CD14-positive monocyte (primary cell): ENCODE data around the gene SGCA. TPM values are rescaled to one million over a fixed set of nuclear protein-coding genes. Genes with fewer than 3 reads are reported as not detected.

Experiments used
- DNase-seq, 3 donors: peaks; one replicate each; pipeline ENCODE4 v3.0.0-alpha.2; 2011 to 2022
- H2AFZ ChIP-seq: 2 replicates; pipeline ENCODE4 v1.6.0; 2012; ENCODE audit warnings: mild to moderate bottlenecking, low read depth, low read length, inconsistent platforms; ENCODE audit not compliant: insufficient read depth, poor library complexity, severe bottlenecking
- H3K27ac ChIP-seq, 2 donors: 1 replicate in 1 of 2; 2 replicates in 1 of 2; pipeline ENCODE4 v1.5.1; 2012 to 2013; ENCODE audit warnings: low read length in 2 of 2, control low read depth in 1 of 2, inconsistent platforms in 1 of 2, low read depth in 1 of 2, mild to moderate bottlenecking in 1 of 2
- H3K27me3 ChIP-seq, 2 donors: one replicate each; pipeline versions ENCODE4 v1.6.0 to v1.6.1; 2011 to 2013; ENCODE audit warnings: low read length in 2 of 2; ENCODE audit not compliant: control insufficient read depth in 2 of 2, insufficient read depth in 2 of 2
- H3K36me3 ChIP-seq, 2 donors: replicated peaks in 1 of 2; 1 replicate in 1 of 2; 2 replicates in 1 of 2; pipeline versions ENCODE4 v1.5.1 to v1.6.1; 2012 to 2013; ENCODE audit warnings: low read length in 2 of 2, control low read depth in 1 of 2, inconsistent platforms in 1 of 2, mild to moderate bottlenecking in 1 of 2; ENCODE audit not compliant: insufficient read depth in 2 of 2, control insufficient read depth in 1 of 2
- H3K4me1 ChIP-seq, 2 donors: 1 replicate in 1 of 2; 2 replicates in 1 of 2; pipeline versions ENCODE4 v1.5.1 to v1.6.1; 2012 to 2013; ENCODE audit warnings: low read length in 2 of 2, control low read depth in 1 of 2, inconsistent platforms in 1 of 2, mild to moderate bottlenecking in 1 of 2, moderate library complexity in 1 of 2; ENCODE audit not compliant: insufficient read depth in 2 of 2, control insufficient read depth in 1 of 2
- H3K4me2 ChIP-seq: replicated peaks from 2 replicates; pipeline ENCODE3; 2012; ENCODE audit warnings: low read length, moderate library complexity, mild to moderate bottlenecking; ENCODE audit not compliant: poor library complexity, severe bottlenecking; ENCODE audit errors: extremely low read depth
- H3K4me3 ChIP-seq, 3 experiments: fragments of 200-600 bp in 1 of 3; sonication (generic) in 1 of 3; replicated peaks in 1 of 3; 1 replicate in 2 of 3; 2 replicates in 1 of 3; pipeline ENCODE4 v1.5.1; 2011 to 2013; ENCODE audit warnings: low read length in 3 of 3, mild to moderate bottlenecking in 3 of 3, control low read depth in 2 of 3, low read depth in 2 of 3, inconsistent platforms in 1 of 3, moderate library complexity in 1 of 3
- H3K79me2 ChIP-seq: 2 replicates; pipeline ENCODE4 v1.6.0; 2012; ENCODE audit warnings: mild to moderate bottlenecking, control low read depth, inconsistent platforms, low read length, moderate library complexity; ENCODE audit not compliant: insufficient read depth
- H3K9ac ChIP-seq: 2 replicates; pipeline ENCODE4 v1.6.0; 2017; ENCODE audit warnings: low read length, mild to moderate bottlenecking; ENCODE audit not compliant: insufficient read depth, poor library complexity, severe bottlenecking
- H3K9me3 ChIP-seq, 2 donors: replicated peaks in 1 of 2; 1 replicate in 1 of 2; 2 replicates in 1 of 2; pipeline versions ENCODE4 v1.5.1 to v1.6.1; 2012 to 2013; ENCODE audit warnings: low read length in 2 of 2, control low read depth in 1 of 2; ENCODE audit not compliant: control insufficient read depth in 1 of 2, insufficient read depth in 1 of 2
- H4K20me1 ChIP-seq: 2 replicates; pipeline ENCODE4 v1.6.0; 2012; ENCODE audit warnings: mild to moderate bottlenecking, low read length, control low read depth, moderate library complexity; ENCODE audit not compliant: insufficient read depth
- H3K27ac Mint-ChIP-seq, 7 donors: one replicate each; pipeline ENCODE4 v1.8.0; 2020; ENCODE audit warnings: mild to moderate bottlenecking in 7 of 7, mixed read lengths in 7 of 7, moderate library complexity in 6 of 7, inconsistent platforms in 2 of 7
- H3K27me3 Mint-ChIP-seq, 3 donors: one replicate each; pipeline ENCODE4 v1.8.0; 2021 to 2022; ENCODE audit warnings: low read depth in 3 of 3, mild to moderate bottlenecking in 3 of 3, mixed read lengths in 3 of 3, moderate library complexity in 3 of 3, inconsistent platforms in 1 of 3
- H3K36me3 Mint-ChIP-seq, 2 donors: one replicate each; pipeline ENCODE4 v1.8.0; 2020; ENCODE audit warnings: mixed read lengths in 2 of 2, inconsistent platforms in 1 of 2, mild to moderate bottlenecking in 1 of 2
- H3K4me1 Mint-ChIP-seq: one replicate; pipeline ENCODE4 v1.8.0; 2020; ENCODE audit warnings: mild to moderate bottlenecking, mixed read lengths
- H3K4me3 Mint-ChIP-seq, 2 donors: one replicate each; pipeline ENCODE4 v1.8.0; 2020; ENCODE audit warnings: mild to moderate bottlenecking in 2 of 2, mixed read lengths in 2 of 2, moderate library complexity in 1 of 2
- H3K9me3 Mint-ChIP-seq, 7 donors: one replicate each; pipeline ENCODE4 v1.8.0; 2020 to 2022; ENCODE audit warnings: mixed read lengths in 7 of 7, mild to moderate bottlenecking in 6 of 7, moderate library complexity in 6 of 7, inconsistent platforms in 2 of 7
- CTCF ChIP-seq: fragments of 200-600 bp; IDR thresholded peaks from one replicate; pipeline ENCODE4 v1.8.0; 2022; ENCODE audit warnings: antibody characterized with exemption, mild to moderate bottlenecking
- WGBS: methylation state at CpG from one replicate; pipeline ENCODE4 v1.1.5; 2013; ENCODE audit warnings: missing lambda C conversion rate; ENCODE audit not compliant: insufficient coverage; 5-methylcytosine and 5-hydroxymethylcytosine counted together
- intact Hi-C, 2 donors: fragments of 100-400 bp; cut with micrococcal nuclease; formaldehyde crosslinking; loops; one replicate each; pipeline versions ENCODE4 v1.15.0 to v1.15.1; 2023
- polyA plus RNA-seq, 3 donors: library from polyadenylated mRNA; depleted of rRNA in 1 of 3; unstranded in 2 of 3; stranded (reverse) in 1 of 3; fragments of 300-500 nt in 2 of 3; fragments of >200 nt in 1 of 3; fragmentation: Illumina TruSeq in 2 of 3; gene quantifications; 1 replicate in 2 of 3; 2 replicates in 1 of 3; pipeline ENCODE4 v1.2.3, GENCODE V29; 2012 to 2021

SGCA gene
- polyA plus RNA-seq, 3 donors, result 0.27 to 0.89 (median 0.53) TPM

GRCh38 chr17:50207792-50208567, 42.2 kb downstream of the SGCA start:
- intact Hi-C loops, result no loop called here
- Histone ChIP-seq H4K20me1 (no peaks in the 10 kb centered on the region), H3K9me3 (no peaks in the 10 kb centered on the region), H3K27me3 (peaks cover 0 to 27% of the 10 kb centered on the region in 2 donors), H2AFZ (no peak overlapping the region), H3K4me1 (peaks cover 0 to 5% of the 10 kb centered on the region in 2 donors), H3K79me2 (no peaks in the 10 kb centered on the region), H3K27ac (no peak overlapping the region), H3K4me2 (no peak overlapping the region), H3K9ac (no peak overlapping the region), H3K36me3 (no peaks in the 10 kb centered on the region), H3K4me3 (no peak overlapping the region)
- Mint-ChIP-seq H3K27me3 (peaks cover 31 to 64% (median 41%) of the 10 kb centered on the region in 3 donors), H3K27ac (no peak overlapping the region), H3K4me1 (peaks cover 7% of the 10 kb centered on the region), H3K4me3 (peak overlapping the region in 1 of 2 donors; percentile 6), H3K36me3 (no peaks in the 10 kb centered on the region), H3K9me3 (peaks cover 0 to 4% (median 0%) of the 10 kb centered on the region in 7 donors)
- WGBS, result 94% methylated on average over 7 of the region's 8 CpGs
- DNase-seq, result no peak
- no peak for TF ChIP-seq CTCF

- no peak for DNase-seq
- Histone ChIP-seq H3K27ac (no peak overlapping the region), H2AFZ (no peak overlapping the region), H3K36me3 (no peaks in the 10 kb centered on the region), H3K4me2 (no peak overlapping the region), H3K79me2 (no peaks in the 10 kb centered on the region), H3K27me3 (peaks cover 0 to 26% of the 10 kb centered on the region in 2 donors), H4K20me1 (no peaks in the 10 kb centered on the region), H3K9me3 (no peaks in the 10 kb centered on the region), H3K4me3 (no peak overlapping the region), H3K4me1 (peaks cover 0 to 5% of the 10 kb centered on the region in 2 donors), H3K9ac (no peak overlapping the region)
- Mint-ChIP-seq H3K4me1 (peaks cover 9% of the 10 kb centered on the region), H3K36me3 (no peaks in the 10 kb centered on the region), H3K27ac (no peak overlapping the region), H3K4me3 (no peak overlapping the region), H3K27me3 (peaks cover 27 to 57% (median 36%) of the 10 kb centered on the region in 3 donors), H3K9me3 (peaks cover 0 to 3% (median 0%) of the 10 kb centered on the region in 7 donors)
- TF ChIP-seq CTCF, result no peak
- WGBS, result 100% methylated on average over 3 of the region's 3 CpGs
- intact Hi-C loops, result no loop called here
Measured at GRCh38 chr17:50208611-50209061, 42.8 kb downstream of the SGCA start.
